ENCODE results near the gene OR5A2.

GRCh38 chr11:59473015-59473414 lies 46.8 kb upstream of the OR5A2 start, which contains the start of gene OR4D10:
- TF ChIP-seq CTCF (IDR thresholded peaks at IDR 0.05; ENCODE audit: control extremely low read depth in 1 of 3, insufficient read depth in 1 of 3, low read depth in 1 of 3, low read length in 3 of 3) = no peak
- TF ChIP-seq POLR2A (IDR thresholded peaks at IDR 0.05; ENCODE audit: control extremely low read depth in 1 of 2, low read depth in 2 of 2, low read length in 2 of 2) = no peak
- TF ChIP-seq E2F6 (IDR thresholded peaks at IDR 0.05) = no peak
- no peak for TF ChIP-seq CEBPB (IDR thresholded peaks at IDR 0.05; ENCODE audit: low read depth, low read length)
- no peak for TF ChIP-seq EP300 (IDR thresholded peaks at IDR 0.05; ENCODE audit: borderline replicate concordance in 1 of 2, low read depth in 2 of 2, low read length in 2 of 2)
- TF ChIP-seq POLR2AphosphoS5 (IDR thresholded peaks at IDR 0.05; ENCODE audit: low read depth, low read length) = no peak
- TF ChIP-seq CREB1 (IDR thresholded peaks at IDR 0.05) = no peak
- no peak for TF ChIP-seq SIN3A (conservative IDR thresholded peaks at IDR 0.05 in 1 of 2, IDR thresholded peaks at IDR 0.05 in 1 of 2; ENCODE audit: low read depth in 1 of 2, low read length in 2 of 2)
- no peak for TF ChIP-seq RNF2 (IDR thresholded peaks at IDR 0.05; ENCODE audit: borderline replicate concordance, low read depth, low read length, missing control alignments, poor library complexity, severe bottlenecking)
- TF ChIP-seq USF2 (IDR thresholded peaks at IDR 0.05; ENCODE audit: low read length) = no peak
- TF ChIP-seq SIRT6 (IDR thresholded peaks at IDR 0.05; ENCODE audit: low read length) = no peak
- TF ChIP-seq TEAD4 (IDR thresholded peaks at IDR 0.05; ENCODE audit: low read depth, low read length) = no peak
- TF ChIP-seq FOSL1 (IDR thresholded peaks at IDR 0.05; ENCODE audit: insufficient read depth, low read depth, low read length) = no peak

Measured in H1 (cell line).